ENCODE results near the gene TNS3.

TNS3 gene

DNA sequence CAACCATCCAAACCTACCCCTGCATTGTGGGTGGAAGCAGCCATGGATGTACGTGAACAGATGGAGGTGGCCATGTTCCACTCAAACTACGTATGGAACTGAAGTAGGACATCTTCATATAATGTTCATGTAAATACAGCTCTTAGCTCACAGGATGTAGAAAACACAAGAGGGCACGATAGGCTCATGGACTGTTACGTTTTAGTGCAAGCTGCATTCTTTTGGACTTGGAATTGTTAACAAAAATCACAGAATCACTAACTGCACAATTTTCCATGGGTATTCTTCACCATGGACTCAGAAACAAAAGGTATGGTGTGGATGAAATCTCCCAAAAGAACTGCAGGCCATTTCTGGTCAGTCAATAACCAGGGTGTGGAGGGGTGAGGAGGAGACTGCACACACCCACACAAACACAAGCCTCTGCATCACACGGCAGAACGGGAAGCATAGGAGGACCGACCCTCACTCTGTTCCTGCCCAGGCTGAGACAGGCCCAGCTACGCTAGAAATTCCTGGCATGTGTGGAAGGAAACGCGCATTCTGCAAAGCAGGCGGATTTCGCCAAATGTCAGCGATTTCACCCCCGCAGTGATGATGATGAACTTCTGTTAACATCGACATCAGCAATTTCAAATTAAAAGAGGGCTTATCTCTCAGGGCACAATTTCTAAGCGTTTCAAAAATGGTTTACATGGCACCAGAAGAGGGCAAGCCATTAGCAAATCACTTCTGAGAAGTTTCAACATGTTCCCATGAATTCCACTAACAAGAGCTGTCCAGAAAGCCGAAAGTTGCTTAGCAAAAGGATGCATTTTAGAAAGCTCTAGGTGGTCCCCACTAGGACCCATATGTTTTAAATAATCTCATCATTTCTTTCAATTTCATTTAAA, 149.0 kb downstream of the TNS3 start:
- no peak overlapping the region for H3K4me3 ChIP-seq (ENCODE audit: low read depth, low read length)
- TF ChIP-seq, protein P1, sequence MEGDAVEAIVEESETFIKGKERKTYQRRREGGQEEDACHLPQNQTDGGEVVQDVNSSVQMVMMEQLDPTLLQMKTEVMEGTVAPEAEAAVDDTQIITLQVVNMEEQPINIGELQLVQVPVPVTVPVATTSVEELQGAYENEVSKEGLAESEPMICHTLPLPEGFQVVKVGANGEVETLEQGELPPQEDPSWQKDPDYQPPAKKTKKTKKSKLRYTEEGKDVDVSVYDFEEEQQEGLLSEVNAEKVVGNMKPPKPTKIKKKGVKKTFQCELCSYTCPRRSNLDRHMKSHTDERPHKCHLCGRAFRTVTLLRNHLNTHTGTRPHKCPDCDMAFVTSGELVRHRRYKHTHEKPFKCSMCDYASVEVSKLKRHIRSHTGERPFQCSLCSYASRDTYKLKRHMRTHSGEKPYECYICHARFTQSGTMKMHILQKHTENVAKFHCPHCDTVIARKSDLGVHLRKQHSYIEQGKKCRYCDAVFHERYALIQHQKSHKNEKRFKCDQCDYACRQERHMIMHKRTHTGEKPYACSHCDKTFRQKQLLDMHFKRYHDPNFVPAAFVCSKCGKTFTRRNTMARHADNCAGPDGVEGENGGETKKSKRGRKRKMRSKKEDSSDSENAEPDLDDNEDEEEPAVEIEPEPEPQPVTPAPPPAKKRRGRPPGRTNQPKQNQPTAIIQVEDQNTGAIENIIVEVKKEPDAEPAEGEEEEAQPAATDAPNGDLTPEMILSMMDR (IDR thresholded peaks at IDR 0.05; ENCODE audit: borderline replicate concordance, insufficient read depth, low read depth, low read length): no peak

DNA sequence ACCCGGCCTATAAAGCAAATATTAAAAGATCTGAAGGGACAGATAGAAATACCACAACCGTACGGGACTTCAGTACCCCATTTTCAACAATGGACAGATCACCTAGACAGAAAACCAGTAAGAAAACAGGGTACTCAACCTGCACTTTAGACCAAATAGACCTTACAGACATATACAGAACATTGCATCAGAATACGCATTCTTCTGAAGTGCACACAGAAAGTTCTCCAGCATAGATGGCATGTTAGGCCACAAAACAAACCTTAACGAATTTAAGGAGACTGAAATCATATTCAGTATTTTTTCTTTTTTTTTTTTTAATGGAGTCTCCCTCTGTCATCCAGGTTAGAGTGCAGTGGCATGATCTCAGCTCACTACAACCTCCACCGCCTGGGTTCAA, 151.5 kb downstream of the TNS3 start:
- TF ChIP-seq, protein P1 (IDR thresholded peaks at IDR 0.05; ENCODE audit: borderline replicate concordance, insufficient read depth, low read depth, low read length): no peak
- no peak overlapping the region for H3K4me3 ChIP-seq (ENCODE audit: low read depth, low read length)

DNA sequence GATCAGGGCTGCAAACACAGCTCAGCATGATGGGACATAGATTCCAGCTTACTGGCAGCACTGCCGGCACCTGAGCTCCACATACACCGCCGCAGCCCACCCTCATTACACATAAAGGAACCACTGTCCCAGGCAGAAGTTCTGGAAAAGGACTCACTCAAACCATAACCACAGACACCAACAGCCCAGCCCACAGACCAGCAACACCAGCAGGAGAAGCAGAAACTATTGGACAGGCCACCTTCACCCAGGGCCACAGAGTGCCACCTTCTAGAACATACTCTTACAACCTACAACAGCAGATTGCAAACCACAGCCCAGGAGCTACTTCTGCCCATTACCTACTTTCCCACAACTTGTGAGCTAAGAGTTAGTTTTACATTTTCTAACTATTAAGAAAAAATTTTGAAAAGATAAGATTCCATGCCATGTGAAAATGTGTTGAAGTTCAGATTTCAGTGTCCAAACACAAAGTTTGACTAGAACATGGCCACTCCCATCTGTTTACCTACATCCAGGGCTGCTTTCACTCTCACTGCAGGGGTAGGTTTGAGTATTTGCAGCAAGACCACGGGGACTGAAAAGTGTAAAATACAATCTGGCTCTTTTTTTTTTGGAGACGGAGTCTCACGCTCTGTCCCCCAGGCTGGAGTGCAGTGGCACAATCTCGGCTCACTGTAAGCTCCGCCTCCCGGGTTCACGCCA, 153.0 kb downstream of the TNS3 start:
- TF ChIP-seq, protein P1 (IDR thresholded peaks at IDR 0.05; ENCODE audit: borderline replicate concordance, insufficient read depth, low read depth, low read length): no peak
- no peak overlapping the region for H3K4me3 ChIP-seq (ENCODE audit: low read depth, low read length)

DNA sequence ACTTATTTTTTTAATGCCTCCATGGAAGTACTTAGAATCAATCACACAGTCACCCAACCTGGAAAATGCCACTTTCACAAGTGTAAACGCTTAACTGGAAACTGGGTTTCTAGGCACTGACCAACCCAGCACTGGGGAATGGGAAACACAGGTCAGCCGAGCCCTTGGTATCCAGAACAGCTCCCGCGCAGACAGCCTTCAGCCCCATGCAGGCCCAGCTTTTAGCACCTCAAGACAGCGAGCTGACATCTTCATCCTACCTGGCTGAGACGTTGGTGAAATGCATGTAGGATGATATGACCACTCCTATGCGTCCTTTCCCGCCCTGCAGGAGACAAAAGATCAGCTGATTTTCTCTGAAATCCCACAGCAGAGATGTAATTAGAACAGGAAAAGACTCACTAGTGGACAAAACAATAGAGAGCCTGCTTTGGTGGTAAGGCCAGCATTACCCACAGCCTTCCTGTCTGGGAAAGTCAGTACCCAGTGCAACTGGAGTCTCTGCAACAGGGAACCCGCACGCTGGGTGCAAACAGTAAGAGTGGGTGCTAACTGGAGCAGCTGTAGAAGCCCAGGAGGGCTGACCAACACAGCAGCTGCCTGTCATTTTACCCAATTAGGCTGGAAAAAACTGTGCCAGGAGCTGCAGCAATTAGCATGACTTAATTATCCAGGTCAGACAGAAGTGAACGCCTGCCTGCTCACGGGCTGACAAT, 153.7 kb downstream of the TNS3 start:
- H3K4me3 ChIP-seq (ENCODE audit: low read depth, low read length): no peak overlapping the region
- TF ChIP-seq, protein P1 (IDR thresholded peaks at IDR 0.05; ENCODE audit: borderline replicate concordance, insufficient read depth, low read depth, low read length): no peak

DNA sequence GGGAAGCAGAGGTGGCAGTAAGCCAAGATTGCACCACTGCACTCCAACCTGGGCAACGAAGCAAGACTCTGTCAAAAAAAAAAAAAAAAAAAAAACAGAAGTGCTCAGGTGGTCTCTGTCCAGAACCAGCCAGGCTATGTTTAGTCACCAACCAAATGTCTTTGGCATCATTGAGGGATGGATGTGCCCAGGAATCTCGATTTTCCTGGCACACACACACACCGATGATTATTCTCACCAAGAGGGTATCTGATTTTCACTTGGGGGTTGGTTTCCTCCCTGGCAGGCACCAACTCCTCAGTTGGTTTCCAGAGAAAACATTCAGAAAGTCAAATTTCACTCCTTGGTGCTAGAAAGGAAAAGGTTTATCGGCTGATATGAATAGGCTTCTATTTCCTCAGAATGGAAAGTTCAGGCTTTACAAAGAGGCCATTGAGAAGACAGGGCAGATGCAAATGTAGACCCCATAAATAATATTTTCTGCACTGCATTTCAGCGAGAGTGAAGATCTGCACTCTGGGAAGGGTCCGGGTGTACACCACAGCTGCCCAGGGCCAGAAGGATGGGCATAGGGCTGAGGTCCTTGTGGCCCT, 154.8 kb downstream of the TNS3 start:
- H3K4me3 ChIP-seq (ENCODE audit: low read depth, low read length): no peak overlapping the region
- TF ChIP-seq, protein P1 (IDR thresholded peaks at IDR 0.05; ENCODE audit: borderline replicate concordance, insufficient read depth, low read depth, low read length): no peak

DNA sequence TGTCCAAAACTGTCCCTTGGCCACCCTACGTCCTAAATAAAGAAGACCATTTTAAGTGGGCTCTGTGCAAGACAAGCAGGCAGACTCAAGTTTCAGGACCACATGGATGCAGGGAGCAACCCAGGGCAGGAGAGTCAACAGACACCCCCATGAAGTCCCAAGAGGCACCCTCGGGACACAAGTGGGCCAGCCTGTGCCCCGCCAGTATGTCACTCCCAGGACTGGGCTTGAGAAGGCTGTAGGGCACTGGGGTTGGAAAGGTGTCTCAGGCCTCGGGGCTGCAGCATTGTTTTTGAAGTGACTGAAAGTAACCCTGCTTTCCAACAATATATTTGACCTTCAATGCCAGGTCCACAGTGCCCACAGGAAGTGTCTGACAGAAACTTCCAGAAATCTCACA, 157.4 kb downstream of the TNS3 start:
- no peak overlapping the region for H3K4me3 ChIP-seq (ENCODE audit: low read depth, low read length)
- TF ChIP-seq, protein P1 (IDR thresholded peaks at IDR 0.05; ENCODE audit: borderline replicate concordance, insufficient read depth, low read depth, low read length): no peak

Data from GM12875 (cell line).